Astrocyte (in vitro differentiated cells and primary cell): ENCODE results near the gene DNAL4. TPM values are rescaled to one million over a fixed set of nuclear protein-coding genes. Genes with fewer than 3 reads are reported as not detected.

Experiments used
- DNase-seq: peaks from one replicate; pipeline ENCODE4 v3.0.0-alpha.2; 2010; ENCODE audit warnings: low read depth
- FAIRE-seq: peaks from 2 replicates; lab custom pipeline; 2011; peaks lifted over from hg19 to GRCh38; lab: Jason Lieb, UNC
- H2AFZ ChIP-seq: 2 replicates; pipeline ENCODE4 v1.6.0; 2012; ENCODE audit warnings: low read depth, low read length, inconsistent platforms
- H3K27ac ChIP-seq: 2 replicates; pipeline ENCODE4 v1.5.1; 2011; ENCODE audit warnings: low read depth, low read length, inconsistent platforms
- H3K27me3 ChIP-seq: 2 replicates; pipeline ENCODE4 v1.6.0; 2011; ENCODE audit warnings: low read length, inconsistent platforms; ENCODE audit not compliant: insufficient read depth
- H3K36me3 ChIP-seq: 2 replicates; pipeline ENCODE4 v1.5.1; 2011; ENCODE audit warnings: low read length, inconsistent platforms; ENCODE audit not compliant: insufficient read depth
- H3K4me1 ChIP-seq: 2 replicates; pipeline ENCODE4 v1.5.1; 2011; ENCODE audit warnings: low read length, inconsistent platforms; ENCODE audit not compliant: insufficient read depth
- H3K4me2 ChIP-seq: 2 replicates; pipeline ENCODE4 v1.6.0; 2012; ENCODE audit warnings: low read length, inconsistent platforms
- H3K4me3 ChIP-seq: 2 replicates; pipeline ENCODE4 v1.5.1; 2011; ENCODE audit warnings: low read depth, mild to moderate bottlenecking, low read length, inconsistent platforms; ENCODE audit not compliant: insufficient read depth
- H3K79me2 ChIP-seq: 2 replicates; pipeline ENCODE4 v1.6.0; 2012; ENCODE audit warnings: mild to moderate bottlenecking, low read length, inconsistent platforms; ENCODE audit not compliant: insufficient read depth
- H3K9ac ChIP-seq: 2 replicates; pipeline ENCODE4 v1.6.0; 2012; ENCODE audit warnings: mild to moderate bottlenecking, low read length, inconsistent platforms
- H3K9me3 ChIP-seq: 2 replicates; pipeline ENCODE4 v1.5.1; 2012; ENCODE audit warnings: low read depth, mild to moderate bottlenecking, low read length, inconsistent platforms; ENCODE audit not compliant: insufficient read depth
- H4K20me1 ChIP-seq: 2 replicates; pipeline ENCODE4 v1.6.0; 2012; ENCODE audit warnings: low read length, inconsistent platforms; ENCODE audit not compliant: insufficient read depth
- H3K27ac Mint-ChIP-seq: one replicate; pipeline ENCODE4 v1.8.0; 2021; ENCODE audit warnings: mild to moderate bottlenecking, mixed read lengths; ENCODE audit not compliant: unreplicated experiment
- H3K27me3 Mint-ChIP-seq: one replicate; pipeline ENCODE4 v1.8.0; 2021; ENCODE audit warnings: low read depth, mixed read lengths; ENCODE audit not compliant: unreplicated experiment
- H3K36me3 Mint-ChIP-seq: one replicate; pipeline ENCODE4 v1.8.0; 2021; ENCODE audit warnings: low read depth, mixed read lengths; ENCODE audit not compliant: unreplicated experiment
- H3K4me1 Mint-ChIP-seq: one replicate; pipeline ENCODE4 v1.8.0; 2021; ENCODE audit warnings: low read depth, mixed read lengths; ENCODE audit not compliant: unreplicated experiment
- H3K4me3 Mint-ChIP-seq: one replicate; pipeline ENCODE4 v1.8.0; 2021; ENCODE audit warnings: mild to moderate bottlenecking, moderate library complexity, mixed read lengths; ENCODE audit not compliant: unreplicated experiment
- H3K9me3 Mint-ChIP-seq: one replicate; pipeline ENCODE4 v1.8.0; 2021; ENCODE audit warnings: mild to moderate bottlenecking, mixed read lengths; ENCODE audit not compliant: unreplicated experiment
- EZH2 ChIP-seq: IDR thresholded peaks from 2 replicates; pipeline ENCODE4 v1.6.1; 2012; ENCODE audit warnings: mild to moderate bottlenecking, low read length, inconsistent platforms; ENCODE audit not compliant: insufficient read depth
- total RNA-seq: library from RNA; stranded (reverse); gene quantifications from 2 replicates; pipeline ENCODE4 v1.2.1, GENCODE V29; 2021
- TF ChIP-seq, protein P1 (sequence below): IDR thresholded peaks from 2 replicates; pipeline ENCODE4 v1.5.1; 2011; ENCODE audit warnings: low read depth, mild to moderate bottlenecking, inconsistent platforms, low read length, moderate library complexity; ENCODE audit not compliant: insufficient read depth

The DNAL4 gene
- total RNA-seq, 1 donor from 2014 or later, result 12.8 TPM

GRCh38 chr22:38831166-38831945 lies 37.4 kb upstream of the DNAL4 start:
- Mint-ChIP-seq H3K4me3 (no peak overlapping the region), H3K27me3 (peaks cover 27% of the 10 kb centered on the region), H3K9me3 (no peaks in the 10 kb centered on the region), H3K36me3 (peaks cover 7% of the 10 kb centered on the region), H3K27ac (no peak overlapping the region), H3K4me1 (peaks cover 5% of the 10 kb centered on the region)
- H3K27ac ChIP-seq, result no peak overlapping the region
- H4K20me1 ChIP-seq, result no peaks in the 10 kb centered on the region
- DNase-seq (peak; percentile 61), FAIRE-seq (no peak)
- no peaks in the 10 kb centered on the region for H3K79me2 ChIP-seq
- H3K9me3 ChIP-seq, result no peaks in the 10 kb centered on the region
- H3K9ac ChIP-seq, result no peak overlapping the region
- TF ChIP-seq, protein P1, sequence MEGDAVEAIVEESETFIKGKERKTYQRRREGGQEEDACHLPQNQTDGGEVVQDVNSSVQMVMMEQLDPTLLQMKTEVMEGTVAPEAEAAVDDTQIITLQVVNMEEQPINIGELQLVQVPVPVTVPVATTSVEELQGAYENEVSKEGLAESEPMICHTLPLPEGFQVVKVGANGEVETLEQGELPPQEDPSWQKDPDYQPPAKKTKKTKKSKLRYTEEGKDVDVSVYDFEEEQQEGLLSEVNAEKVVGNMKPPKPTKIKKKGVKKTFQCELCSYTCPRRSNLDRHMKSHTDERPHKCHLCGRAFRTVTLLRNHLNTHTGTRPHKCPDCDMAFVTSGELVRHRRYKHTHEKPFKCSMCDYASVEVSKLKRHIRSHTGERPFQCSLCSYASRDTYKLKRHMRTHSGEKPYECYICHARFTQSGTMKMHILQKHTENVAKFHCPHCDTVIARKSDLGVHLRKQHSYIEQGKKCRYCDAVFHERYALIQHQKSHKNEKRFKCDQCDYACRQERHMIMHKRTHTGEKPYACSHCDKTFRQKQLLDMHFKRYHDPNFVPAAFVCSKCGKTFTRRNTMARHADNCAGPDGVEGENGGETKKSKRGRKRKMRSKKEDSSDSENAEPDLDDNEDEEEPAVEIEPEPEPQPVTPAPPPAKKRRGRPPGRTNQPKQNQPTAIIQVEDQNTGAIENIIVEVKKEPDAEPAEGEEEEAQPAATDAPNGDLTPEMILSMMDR, result no peak
- no peak for TF ChIP-seq EZH2
- H3K4me2 ChIP-seq, result no peak overlapping the region
- no peaks in the 10 kb centered on the region for H3K27me3 ChIP-seq
- H3K4me3 ChIP-seq, result no peak overlapping the region
- H2AFZ ChIP-seq, result no peak overlapping the region
- H3K36me3 ChIP-seq, result no peaks in the 10 kb centered on the region
- H3K4me1 ChIP-seq, result peaks cover 11% of the 10 kb centered on the region

DNA sequence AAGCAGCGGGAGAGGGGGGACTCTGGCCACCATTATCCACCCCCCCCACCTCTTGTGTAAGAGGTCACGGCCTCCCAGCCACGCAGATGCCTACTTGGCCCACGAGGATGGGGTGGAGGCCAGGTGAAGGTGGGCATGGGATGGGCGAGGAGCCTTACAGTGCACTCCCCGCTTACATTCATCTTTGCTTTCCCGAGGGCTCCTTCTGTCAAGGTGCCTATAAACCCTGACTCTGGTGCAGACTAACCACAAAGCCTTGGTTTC lies 36.8 kb upstream of the DNAL4 start:
- H3K4me3 ChIP-seq, result no peak overlapping the region
- no peak overlapping the region for H3K4me3 Mint-ChIP-seq
- DNase-seq (no peak), FAIRE-seq (no peak)
- TF ChIP-seq, protein P1, result no peak
- TF ChIP-seq EZH2, result no peak
- H3K27me3 ChIP-seq, result no peaks in the 10 kb centered on the region
- no peak overlapping the region for H3K27ac Mint-ChIP-seq
- no peak overlapping the region for H3K9ac ChIP-seq
- no peaks in the 10 kb centered on the region for H4K20me1 ChIP-seq
- peaks cover 5% of the 10 kb centered on the region for H3K4me1 Mint-ChIP-seq
- no peaks in the 10 kb centered on the region for H3K9me3 ChIP-seq
- H3K27ac ChIP-seq, result no peak overlapping the region
- no peak overlapping the region for H2AFZ ChIP-seq
- H3K79me2 ChIP-seq, result no peaks in the 10 kb centered on the region
- peaks cover 4% of the 10 kb centered on the region for H3K36me3 Mint-ChIP-seq
- peaks cover 24% of the 10 kb centered on the region for H3K27me3 Mint-ChIP-seq
- H3K36me3 ChIP-seq, result no peaks in the 10 kb centered on the region
- peaks cover 5% of the 10 kb centered on the region for H3K4me1 ChIP-seq
- H3K4me2 ChIP-seq, result no peak overlapping the region
- no peaks in the 10 kb centered on the region for H3K9me3 Mint-ChIP-seq

DNA sequence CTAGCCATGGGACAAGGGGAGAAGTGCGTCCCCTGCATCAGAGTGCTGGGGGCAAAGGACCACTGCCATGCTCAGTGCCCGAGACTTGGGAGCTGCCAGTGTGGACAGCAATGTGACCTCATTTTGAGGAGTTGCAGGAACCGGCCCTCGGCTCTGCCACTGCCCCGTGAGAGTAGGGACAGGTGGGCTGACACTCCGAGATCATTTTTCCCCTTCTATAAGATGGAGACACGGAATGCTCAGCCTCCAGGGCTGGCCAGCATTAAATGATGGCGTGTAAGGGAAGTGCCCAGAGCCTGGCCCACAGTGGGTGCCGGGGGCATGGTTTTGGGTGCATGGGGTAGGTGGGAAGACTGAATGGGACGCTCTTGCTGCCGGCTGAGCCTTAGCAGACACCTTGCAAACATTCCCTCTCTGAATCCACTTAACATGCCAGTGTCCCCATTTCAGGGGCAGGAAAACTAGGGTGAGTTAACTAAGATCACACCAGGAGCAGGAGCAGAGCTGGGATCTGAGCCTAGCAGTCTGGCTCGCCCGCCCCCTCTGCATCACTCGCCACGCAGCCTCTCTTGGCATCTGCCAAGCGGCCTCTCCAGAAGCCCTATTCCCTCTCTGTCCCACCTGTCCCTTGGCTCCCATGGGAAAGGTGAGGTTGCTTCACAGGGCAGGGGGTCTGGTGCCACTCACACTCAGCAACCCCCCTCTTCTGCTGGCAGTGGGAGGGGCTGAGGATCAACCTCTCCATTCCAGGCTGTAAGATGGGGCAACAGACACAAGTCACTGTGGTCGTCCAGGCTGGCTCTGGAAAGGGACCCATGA lies 36.3 kb upstream of the DNAL4 start:
- H3K9me3 Mint-ChIP-seq, result no peaks in the 10 kb centered on the region
- FAIRE-seq, result no peak
- no peak overlapping the region for H3K4me3 Mint-ChIP-seq
- H4K20me1 ChIP-seq, result no peaks in the 10 kb centered on the region
- H3K79me2 ChIP-seq, result no peaks in the 10 kb centered on the region
- no peak overlapping the region for H2AFZ ChIP-seq
- no peaks in the 10 kb centered on the region for H3K9me3 ChIP-seq
- no peak overlapping the region for H3K4me3 ChIP-seq
- no peak overlapping the region for H3K27ac Mint-ChIP-seq
- H3K27me3 ChIP-seq, result no peaks in the 10 kb centered on the region
- peaks cover 5% of the 10 kb centered on the region for H3K4me1 Mint-ChIP-seq
- H3K27me3 Mint-ChIP-seq, result peaks cover 21% of the 10 kb centered on the region
- no peak overlapping the region for H3K27ac ChIP-seq
- no peak overlapping the region for H3K4me2 ChIP-seq
- H3K9ac ChIP-seq, result no peak overlapping the region
- no peak for TF ChIP-seq EZH2
- TF ChIP-seq, protein P1, result no peak
- H3K4me1 ChIP-seq, result no peaks in the 10 kb centered on the region
- DNase-seq, result no peak
- peaks cover 3% of the 10 kb centered on the region for H3K36me3 Mint-ChIP-seq
- H3K36me3 ChIP-seq, result no peaks in the 10 kb centered on the region
